PC-9 (cell line): ENCODE measurements around the gene ATP2B2. TPM values are rescaled to one million over a fixed set of nuclear protein-coding genes. Genes with fewer than 3 reads are reported as not detected.

Experiments used
- BruUV-seq: library from RNA; stranded (reverse); fragments of 400-500 nt; replicated peaks from 2 replicates; lab custom pipeline; 2021; lab: Mats Ljungman, UMichigan
- CTCF ChIA-PET: fragments of 300-600 bp; sonication (Branson Sonifier 250); formaldehyde crosslinking; loops from one replicate; lab custom pipeline; 2022; ENCODE audit warnings: antibody characterized with exemption; lab: Charles Lee
- POLR2A ChIA-PET: fragments of 300-600 bp; sonication (Branson Sonifier 250); formaldehyde crosslinking; loops from one replicate; lab custom pipeline; 2022; ENCODE audit warnings: antibody characterized with exemption; ENCODE audit not compliant: unreplicated experiment; lab: Charles Lee
- DNase-seq, 2 experiments: peaks; one replicate each; pipeline versions ENCODE4 v3.0.0 to v3.0.0-alpha.2; 2015 to 2022; ENCODE audit warnings: mixed read lengths in 1 of 2
- H2AFZ ChIP-seq: fragments of 200-600 bp; sonication (generic); 2 replicates; pipeline ENCODE4 v1.8.1; 2017; ENCODE audit warnings: antibody characterized with exemption
- H3F3A ChIP-seq: fragments of 200-600 bp; sonication (generic); 2 replicates; pipeline ENCODE4 v1.8.1; 2017; ENCODE audit warnings: antibody characterized with exemption, mild to moderate bottlenecking, low read depth; ENCODE audit not compliant: insufficient read depth
- H3K27ac ChIP-seq: fragments of 200-600 bp; sonication (generic); 2 replicates; pipeline ENCODE4 v1.6.1; 2016; ENCODE audit warnings: mixed run types
- H3K27me3 ChIP-seq: fragments of 200-600 bp; sonication (generic); 2 replicates; pipeline ENCODE4 v1.6.1; 2016; ENCODE audit warnings: low read depth, mixed run types; ENCODE audit not compliant: insufficient read depth
- H3K36me3 ChIP-seq: fragments of 200-600 bp; sonication (generic); 2 replicates; pipeline ENCODE4 v1.6.1; 2016; ENCODE audit warnings: low read depth, mixed run types
- H3K4me1 ChIP-seq: fragments of 200-600 bp; sonication (generic); replicated peaks from 2 replicates; pipeline ENCODE4 v1.6.1; 2016; ENCODE audit warnings: mixed run types; ENCODE audit not compliant: insufficient read depth
- H3K4me2 ChIP-seq: fragments of 200-600 bp; sonication (generic); 2 replicates; pipeline ENCODE4 v1.6.1; 2017; ENCODE audit warnings: mixed run types
- H3K4me3 ChIP-seq: fragments of 200-600 bp; sonication (generic); 2 replicates; pipeline ENCODE4 v1.6.1; 2016; ENCODE audit warnings: mixed run types
- H3K79me2 ChIP-seq: fragments of 200-600 bp; sonication (generic); 2 replicates; pipeline ENCODE4 v1.6.1; 2017; ENCODE audit warnings: low read depth, mixed run types
- H3K9me2 ChIP-seq: fragments of 200-600 bp; sonication (generic); 2 replicates; pipeline ENCODE4 v1.8.1; 2017; ENCODE audit warnings: mild to moderate bottlenecking; ENCODE audit not compliant: insufficient read depth
- H3K9me3 ChIP-seq: fragments of 200-600 bp; sonication (generic); 2 replicates; pipeline ENCODE4 v1.8.1; 2016; ENCODE audit warnings: low read depth; ENCODE audit not compliant: insufficient read depth
- H4K20me1 ChIP-seq: fragments of 200-600 bp; sonication (generic); 2 replicates; pipeline ENCODE4 v1.8.1; 2017; ENCODE audit not compliant: insufficient read depth
- EZH2 ChIP-seq: fragments of 200-600 bp; sonication (generic); IDR thresholded peaks from 2 replicates; pipeline ENCODE4 v1.8.0; 2017; ENCODE audit warnings: antibody characterized with exemption, low read depth
- intact Hi-C: fragments of 100-400 bp; cut with micrococcal nuclease; formaldehyde crosslinking; loops from one replicate; pipeline ENCODE4 v1.10.0; 2022; ENCODE audit not compliant: unreplicated experiment
- total RNA-seq: library from RNA; stranded (reverse); gene quantifications from 2 replicates; pipeline ENCODE4 v1.2.3, GENCODE V29; 2021
- TF ChIP-seq, protein P1 (sequence below): fragments of 200-600 bp; sonication (generic); conservative IDR thresholded peaks from 2 replicates; pipeline ENCODE4 v1.6.1; 2017; ENCODE audit warnings: mixed run types, antibody characterized with exemption, mild to moderate bottlenecking, moderate library complexity

Gene ATP2B2
- total RNA-seq, 1 experiment from 2014 or later: not detected

- Histone ChIP-seq H3K36me3 (no peaks in the 10 kb centered on the region), H4K20me1 (no peaks in the 10 kb centered on the region), H3K27ac (no peak overlapping the region), H3K79me2 (no peaks in the 10 kb centered on the region), H2AFZ (no peak overlapping the region), H3K9me3 (no peaks in the 10 kb centered on the region), H3K9me2 (no peaks in the 10 kb centered on the region), H3K4me1 (no peaks in the 10 kb centered on the region), H3F3A (no peaks in the 10 kb centered on the region), H3K4me2 (no peak overlapping the region), H3K27me3 (peaks cover 93% of the 10 kb centered on the region), H3K4me3 (no peak overlapping the region)
- CTCF ChIA-PET: no interaction called here
- DNase-seq: no peak
- intact Hi-C loops: no loop called here
- TF ChIP-seq, protein P1, sequence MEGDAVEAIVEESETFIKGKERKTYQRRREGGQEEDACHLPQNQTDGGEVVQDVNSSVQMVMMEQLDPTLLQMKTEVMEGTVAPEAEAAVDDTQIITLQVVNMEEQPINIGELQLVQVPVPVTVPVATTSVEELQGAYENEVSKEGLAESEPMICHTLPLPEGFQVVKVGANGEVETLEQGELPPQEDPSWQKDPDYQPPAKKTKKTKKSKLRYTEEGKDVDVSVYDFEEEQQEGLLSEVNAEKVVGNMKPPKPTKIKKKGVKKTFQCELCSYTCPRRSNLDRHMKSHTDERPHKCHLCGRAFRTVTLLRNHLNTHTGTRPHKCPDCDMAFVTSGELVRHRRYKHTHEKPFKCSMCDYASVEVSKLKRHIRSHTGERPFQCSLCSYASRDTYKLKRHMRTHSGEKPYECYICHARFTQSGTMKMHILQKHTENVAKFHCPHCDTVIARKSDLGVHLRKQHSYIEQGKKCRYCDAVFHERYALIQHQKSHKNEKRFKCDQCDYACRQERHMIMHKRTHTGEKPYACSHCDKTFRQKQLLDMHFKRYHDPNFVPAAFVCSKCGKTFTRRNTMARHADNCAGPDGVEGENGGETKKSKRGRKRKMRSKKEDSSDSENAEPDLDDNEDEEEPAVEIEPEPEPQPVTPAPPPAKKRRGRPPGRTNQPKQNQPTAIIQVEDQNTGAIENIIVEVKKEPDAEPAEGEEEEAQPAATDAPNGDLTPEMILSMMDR: no peak
- POLR2A ChIA-PET: no interaction called here
- no TSS peak for BruUV-seq
Observed at GRCh38 chr3:10514407-10515069, 9.2 kb upstream of the ATP2B2 start.

DNA sequence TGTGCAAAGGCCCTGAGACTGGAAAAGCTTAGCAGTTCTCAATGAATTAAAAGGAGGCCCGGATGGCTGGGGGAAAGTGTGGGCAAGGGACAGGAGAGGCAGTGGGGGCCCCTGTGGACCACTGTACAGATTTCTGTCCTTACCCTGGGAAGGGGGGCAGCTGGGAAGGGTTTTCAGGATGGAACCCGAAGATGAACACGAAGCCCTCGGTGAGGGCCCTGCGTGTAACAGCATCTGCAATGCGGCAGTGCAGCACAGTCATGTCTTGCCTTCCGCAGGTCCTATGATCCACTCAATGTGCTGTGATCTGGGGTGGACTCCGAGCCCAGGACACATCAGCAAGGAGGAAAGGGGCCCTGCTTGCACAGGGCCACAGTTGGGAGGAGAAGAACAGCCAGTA, 7.9 kb upstream of the ATP2B2 start:
- CTCF ChIA-PET: no interaction called here
- no peaks in the 10 kb centered on the region for H3K9me3 ChIP-seq
- no peak overlapping the region for H2AFZ ChIP-seq
- no peaks in the 10 kb centered on the region for H3K4me1 ChIP-seq
- no peaks in the 10 kb centered on the region for H3K9me2 ChIP-seq
- TF ChIP-seq, protein P1: no peak
- TF ChIP-seq EZH2: no peak
- H3K79me2 ChIP-seq: no peaks in the 10 kb centered on the region
- H3K36me3 ChIP-seq: no peaks in the 10 kb centered on the region
- intact Hi-C loops: no loop called here
- H3K4me3 ChIP-seq: no peak overlapping the region
- POLR2A ChIA-PET: no interaction called here
- H4K20me1 ChIP-seq: no peaks in the 10 kb centered on the region
- peaks cover 88% of the 10 kb centered on the region for H3K27me3 ChIP-seq
- no peaks in the 10 kb centered on the region for H3F3A ChIP-seq
- no TSS peak for BruUV-seq
- DNase-seq: no peak
- H3K4me2 ChIP-seq: no peak overlapping the region
- H3K27ac ChIP-seq: no peak overlapping the region

GRCh38 chr3:10512687-10513086, 7.3 kb upstream of the ATP2B2 start:
- CTCF ChIA-PET: no interaction called here

More at GRCh38 chr3:10512687-10513086, 7.3 kb upstream of the ATP2B2 start:
- Histone ChIP-seq H3K9me3 (no peaks in the 10 kb centered on the region), H3K9me2 (no peaks in the 10 kb centered on the region), H3K36me3 (no peaks in the 10 kb centered on the region), H3F3A (no peaks in the 10 kb centered on the region), H3K79me2 (no peaks in the 10 kb centered on the region), H4K20me1 (no peaks in the 10 kb centered on the region), H3K4me1 (no peaks in the 10 kb centered on the region), H3K4me2 (no peak overlapping the region), H2AFZ (no peak overlapping the region), H3K4me3 (no peak overlapping the region), H3K27ac (no peak overlapping the region), H3K27me3 (peaks cover 89% of the 10 kb centered on the region)
- intact Hi-C loops: no loop called here
- TF ChIP-seq, protein P1: no peak
- no peak for TF ChIP-seq EZH2
- DNase-seq: no peak
- POLR2A ChIA-PET: no interaction called here
- BruUV-seq: no TSS peak
